Measurements from ENCODE around the gene BRSK2.

- TF ChIP-seq CTCF (IDR thresholded peaks at IDR 0.05) (no peak), POLR2A (IDR thresholded peaks at IDR 0.05) (no peak)
Observed at GRCh38 chr11:1390569-1391164, 933 bp downstream of the BRSK2 start.

Measured in breast epithelium (tissue), 3 donors.